ENCODE results near the gene EPHA8. TPM values are rescaled to one million over a fixed set of nuclear protein-coding genes. Genes with fewer than 3 reads are reported as not detected.

The EPHA8 gene
- total and polyA plus RNA-seq, 2 of the 13 experiments (the other 11 are each of a cell fraction or from before 2014, with no cell fraction given): not detected

GRCh38 chr1:22613572-22613918 is 50.3 kb downstream of the EPHA8 start:
- no TSS peak for BruUV-seq (replicated peaks)
- peaks cover 5% of the 10 kb centered on the region; the same call in 1 of the 2 replicates for H4K20me1 ChIP-seq (ENCODE audit: insufficient read depth, low read length)
- H2AFZ ChIP-seq (ENCODE audit: low read length): no peak overlapping the region
- H3K9ac ChIP-seq (ENCODE audit: insufficient read depth, low read depth, low read length): no peak overlapping the region
- no peak overlapping the region for H3K27ac ChIP-seq (ENCODE audit: extremely low read length, insufficient read depth, low read length)
- H3K4me1 ChIP-seq (ENCODE audit: insufficient read depth, low read length): no peaks in the 10 kb centered on the region
- H3K9me3 ChIP-seq (ENCODE audit: low read length): no peaks in the 10 kb centered on the region
- in situ Hi-C loops (cut with HindIII; ENCODE audit: extremely low pct_ligation_motif_present, low pct_unique_long_range_greater_than_20kb): no loop called here
- ChIA-PET CTCF (ENCODE audit: low intra/inter-chr PET ratio, low total read pairs) (no interaction called here), POLR2A (no interaction called here)
- FAIRE-seq: no peak
- no peak overlapping the region for H3K4me3 ChIP-seq (replicated peaks in 1 of 3; ENCODE audit: insufficient read depth in 1 of 3, low read depth in 2 of 3, low read length in 3 of 3)
- intact Hi-C loops (cut with micrococcal nuclease; ENCODE audit: unreplicated experiment): no loop called here
- DNase-seq (ENCODE audit: low spot score): no peak
- ATAC-seq: no peak
- no CpG with 5 or more reads among the region's 5 CpGs for WGBS (ENCODE audit: low lambda C conversion rate)
- H3K36me3 ChIP-seq (replicated peaks in 1 of 2; ENCODE audit: control insufficient read depth in 1 of 2, insufficient read depth in 2 of 2, low read length in 2 of 2): no peaks in the 10 kb centered on the region
- TF ChIP-seq ZNF629 (CRISPR knock-in tag; conservative IDR thresholded peaks at IDR 0.05) (0 out of 2 replicates have a peak, but pooled peaks have one; percentile 9), CSRNP1 (CRISPR knock-in tag; IDR thresholded peaks at IDR 0.05) (no peak), PCBP1 (IDR thresholded peaks at IDR 0.05; ENCODE audit: borderline replicate concordance, low read depth, low read length) (no peak), ZNF720 (CRISPR knock-in tag; IDR thresholded peaks at IDR 0.05) (no peak), ARHGAP35 (CRISPR knock-in tag; IDR thresholded peaks at IDR 0.05; ENCODE audit: borderline replicate concordance) (no peak), JUN (CRISPR knock-in tag; IDR thresholded peaks at IDR 0.05) (no peak), ZNF296 (CRISPR knock-in tag; conservative IDR thresholded peaks at IDR 0.05) (no peak), HNRNPUL1 (IDR thresholded peaks at IDR 0.05; ENCODE audit: low read depth, low read length) (no peak), ZSCAN31 (CRISPR knock-in tag; IDR thresholded peaks at IDR 0.05; ENCODE audit: low read depth) (no peak)
- H3K79me2 ChIP-seq (ENCODE audit: insufficient read depth, low read length): no peaks in the 10 kb centered on the region
- peaks cover 5 to 22% of the 10 kb centered on the region in 2 experiments for H3K27me3 ChIP-seq (ENCODE audit: control insufficient read depth in 1 of 2, insufficient read depth in 2 of 2, low read length in 2 of 2)
- H3K4me2 ChIP-seq (ENCODE audit: low read depth, low read length): no peak overlapping the region
